ENCODE measurements around the gene KIAA0930. TPM values are rescaled to one million over a fixed set of nuclear protein-coding genes. Genes with fewer than 3 reads are reported as not detected.

KIAA0930 gene
- total RNA-seq, 6 experiments from 2014 or later = 53.9 to 70.1 (median 57.8) TPM

GRCh38 chr22:45226503-45227186 is 14.0 kb downstream of the KIAA0930 start:
- DNase-seq = no peak
- peak overlapping the region; percentile 38 for H3K27ac Mint-ChIP-seq

GRCh38 chr22:45225732-45226502 is 14.8 kb downstream of the KIAA0930 start:
- H3K4me3 Mint-ChIP-seq = no peak overlapping the region
- peak overlapping the region; percentile 38 for H3K27ac Mint-ChIP-seq
- no peak for TF ChIP-seq CTCF (IDR thresholded peaks at IDR 0.05)
- no peaks in the 10 kb centered on the region for H3K36me3 Mint-ChIP-seq (ENCODE audit: low read depth)
- no peaks in the 10 kb centered on the region for H3K9me3 Mint-ChIP-seq
- no peak for DNase-seq
- H3K4me1 Mint-ChIP-seq (ENCODE audit: low read depth) = peaks cover 9% of the 10 kb centered on the region
- H3K27me3 Mint-ChIP-seq (ENCODE audit: insufficient read depth) = no peaks in the 10 kb centered on the region; the same call in 1 of the 2 replicates

More at GRCh38 chr22:45226503-45227186, 14.0 kb downstream of the KIAA0930 start:
- TF ChIP-seq CTCF (IDR thresholded peaks at IDR 0.05) = no peak
- Mint-ChIP-seq H3K9me3 (no peaks in the 10 kb centered on the region), H3K4me1 (ENCODE audit: low read depth) (peaks cover 9% of the 10 kb centered on the region), H3K36me3 (ENCODE audit: low read depth) (no peaks in the 10 kb centered on the region), H3K27me3 (ENCODE audit: insufficient read depth) (no peaks in the 10 kb centered on the region; the same call in 1 of the 2 replicates), H3K4me3 (no peak overlapping the region)

GRCh38 chr22:45224988-45225731 is 15.5 kb downstream of the KIAA0930 start:
- Mint-ChIP-seq H3K27me3 (ENCODE audit: insufficient read depth) (no peaks in the 10 kb centered on the region; the same call in 1 of the 2 replicates), H3K4me3 (no peak overlapping the region), H3K36me3 (ENCODE audit: low read depth) (no peaks in the 10 kb centered on the region), H3K27ac (no peak overlapping the region), H3K9me3 (no peaks in the 10 kb centered on the region), H3K4me1 (ENCODE audit: low read depth) (peaks cover 9% of the 10 kb centered on the region)
- no peak for DNase-seq
- no peak for TF ChIP-seq CTCF (IDR thresholded peaks at IDR 0.05)

GRCh38 chr22:45224331-45224730 is 16.4 kb downstream of the KIAA0930 start:
- Mint-ChIP-seq H3K4me3 (no peak overlapping the region), H3K27ac (no peak overlapping the region), H3K27me3 (ENCODE audit: insufficient read depth) (no peaks in the 10 kb centered on the region; the same call in 1 of the 2 replicates), H3K36me3 (ENCODE audit: low read depth) (no peaks in the 10 kb centered on the region), H3K4me1 (ENCODE audit: low read depth) (peaks cover 9% of the 10 kb centered on the region), H3K9me3 (no peaks in the 10 kb centered on the region)
- no peak for TF ChIP-seq CTCF (IDR thresholded peaks at IDR 0.05)
- DNase-seq = no peak

- Mint-ChIP-seq H3K4me1 (ENCODE audit: low read depth) (peaks cover 9% of the 10 kb centered on the region), H3K27ac (no peak overlapping the region)
Observed at GRCh38 chr22:45223304-45224117, 17.2 kb downstream of the KIAA0930 start.

More at GRCh38 chr22:45223304-45224117, 17.2 kb downstream of the KIAA0930 start:
- Mint-ChIP-seq H3K4me3 (no peak overlapping the region), H3K36me3 (ENCODE audit: low read depth) (no peaks in the 10 kb centered on the region), H3K9me3 (no peaks in the 10 kb centered on the region), H3K27me3 (ENCODE audit: insufficient read depth) (no peaks in the 10 kb centered on the region; the same call in 1 of the 2 replicates)
- DNase-seq = no peak
- no peak for TF ChIP-seq CTCF (IDR thresholded peaks at IDR 0.05)

All from HFFc6 (cell line).